Bronchial epithelial cell (primary cell): Measurements from ENCODE around the gene CARHSP1. TPM values are rescaled to one million over a fixed set of nuclear protein-coding genes. Genes with fewer than 3 reads are reported as not detected.
"Not testable (repeated sequence)": the region's sequence is repeated elsewhere in the genome, so short reads cannot be mapped to it uniquely, and the experiment has no call there.

Source experiments
- DNase-seq: peaks from one replicate; pipeline ENCODE4 v3.0.0-alpha.2; 2010; ENCODE audit warnings: low read depth
- FAIRE-seq: peaks from 2 replicates; lab custom pipeline; 2011; peaks lifted over from hg19 to GRCh38; lab: Jason Lieb, UNC
- H3K27me3 ChIP-seq: 2 replicates; pipeline ENCODE4 v1.5.1; 2011; ENCODE audit warnings: low read length; ENCODE audit not compliant: control insufficient read depth, insufficient read depth
- H3K36me3 ChIP-seq: 2 replicates; pipeline ENCODE4 v1.5.1; 2011; ENCODE audit warnings: low read length; ENCODE audit not compliant: control insufficient read depth, insufficient read depth
- H3K4me3 ChIP-seq: 2 replicates; pipeline ENCODE4 v1.5.1; 2011; ENCODE audit warnings: mild to moderate bottlenecking, low read depth, low read length, control low read depth
- total RNA-seq: library from RNA; depleted of rRNA; stranded (reverse); fragments of >200 nt; gene quantifications from 2 replicates; pipeline ENCODE4 v1.2.1, GENCODE V29; 2014
- TF ChIP-seq, protein P1 (sequence below): IDR thresholded peaks from 2 replicates; pipeline ENCODE4 v1.5.1; 2011; ENCODE audit warnings: mild to moderate bottlenecking, moderate library complexity, low read length, control low read depth, inconsistent platforms; ENCODE audit not compliant: insufficient read depth, severe bottlenecking

The CARHSP1 gene
- total RNA-seq, 1 donor from 2014 or later: 63.7 TPM

DNA sequence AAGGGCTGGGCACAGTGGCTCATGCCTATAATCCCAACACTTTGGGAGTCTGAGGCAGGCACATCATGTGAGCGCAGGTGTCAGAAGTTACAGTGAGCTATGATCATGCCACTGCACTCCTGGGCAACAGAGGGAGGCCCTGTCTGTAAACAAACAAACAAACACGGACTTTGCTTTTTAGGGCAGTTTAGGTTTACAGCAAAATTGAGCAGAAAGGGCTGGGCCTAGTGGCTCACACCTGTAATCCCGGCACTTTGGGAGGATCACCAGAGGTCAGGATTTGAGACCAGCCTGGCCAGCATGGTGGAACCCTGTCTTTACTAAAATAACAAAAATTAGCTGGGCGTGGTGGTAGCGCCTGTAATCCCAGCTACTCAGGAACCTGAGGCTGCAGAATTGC lies 3.3 kb upstream of the CARHSP1 start:
- no peaks in the 10 kb centered on the region for H3K27me3 ChIP-seq
- H3K36me3 ChIP-seq: no peaks in the 10 kb centered on the region
- H3K4me3 ChIP-seq: no peak overlapping the region
- DNase-seq (no peak), FAIRE-seq (no peak)
- TF ChIP-seq, protein P1, sequence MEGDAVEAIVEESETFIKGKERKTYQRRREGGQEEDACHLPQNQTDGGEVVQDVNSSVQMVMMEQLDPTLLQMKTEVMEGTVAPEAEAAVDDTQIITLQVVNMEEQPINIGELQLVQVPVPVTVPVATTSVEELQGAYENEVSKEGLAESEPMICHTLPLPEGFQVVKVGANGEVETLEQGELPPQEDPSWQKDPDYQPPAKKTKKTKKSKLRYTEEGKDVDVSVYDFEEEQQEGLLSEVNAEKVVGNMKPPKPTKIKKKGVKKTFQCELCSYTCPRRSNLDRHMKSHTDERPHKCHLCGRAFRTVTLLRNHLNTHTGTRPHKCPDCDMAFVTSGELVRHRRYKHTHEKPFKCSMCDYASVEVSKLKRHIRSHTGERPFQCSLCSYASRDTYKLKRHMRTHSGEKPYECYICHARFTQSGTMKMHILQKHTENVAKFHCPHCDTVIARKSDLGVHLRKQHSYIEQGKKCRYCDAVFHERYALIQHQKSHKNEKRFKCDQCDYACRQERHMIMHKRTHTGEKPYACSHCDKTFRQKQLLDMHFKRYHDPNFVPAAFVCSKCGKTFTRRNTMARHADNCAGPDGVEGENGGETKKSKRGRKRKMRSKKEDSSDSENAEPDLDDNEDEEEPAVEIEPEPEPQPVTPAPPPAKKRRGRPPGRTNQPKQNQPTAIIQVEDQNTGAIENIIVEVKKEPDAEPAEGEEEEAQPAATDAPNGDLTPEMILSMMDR: no peak

DNA sequence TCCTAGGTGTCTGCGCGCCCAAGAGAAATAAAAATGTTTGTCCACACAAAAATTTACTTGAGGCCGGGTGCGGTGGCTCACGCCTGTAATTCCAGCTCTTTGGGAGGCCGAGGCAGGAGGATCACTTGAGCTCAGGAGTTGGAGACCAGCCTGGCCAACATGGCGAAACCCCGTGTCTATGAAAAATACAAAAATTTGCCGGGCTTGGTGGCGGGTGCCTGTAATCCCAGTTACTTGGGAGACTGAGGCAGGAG lies 1.1 kb upstream of the CARHSP1 start:
- not testable (repeated sequence) for H3K4me3 ChIP-seq, H3K36me3 ChIP-seq, FAIRE-seq, DNase-seq, H3K27me3 ChIP-seq

DNA sequence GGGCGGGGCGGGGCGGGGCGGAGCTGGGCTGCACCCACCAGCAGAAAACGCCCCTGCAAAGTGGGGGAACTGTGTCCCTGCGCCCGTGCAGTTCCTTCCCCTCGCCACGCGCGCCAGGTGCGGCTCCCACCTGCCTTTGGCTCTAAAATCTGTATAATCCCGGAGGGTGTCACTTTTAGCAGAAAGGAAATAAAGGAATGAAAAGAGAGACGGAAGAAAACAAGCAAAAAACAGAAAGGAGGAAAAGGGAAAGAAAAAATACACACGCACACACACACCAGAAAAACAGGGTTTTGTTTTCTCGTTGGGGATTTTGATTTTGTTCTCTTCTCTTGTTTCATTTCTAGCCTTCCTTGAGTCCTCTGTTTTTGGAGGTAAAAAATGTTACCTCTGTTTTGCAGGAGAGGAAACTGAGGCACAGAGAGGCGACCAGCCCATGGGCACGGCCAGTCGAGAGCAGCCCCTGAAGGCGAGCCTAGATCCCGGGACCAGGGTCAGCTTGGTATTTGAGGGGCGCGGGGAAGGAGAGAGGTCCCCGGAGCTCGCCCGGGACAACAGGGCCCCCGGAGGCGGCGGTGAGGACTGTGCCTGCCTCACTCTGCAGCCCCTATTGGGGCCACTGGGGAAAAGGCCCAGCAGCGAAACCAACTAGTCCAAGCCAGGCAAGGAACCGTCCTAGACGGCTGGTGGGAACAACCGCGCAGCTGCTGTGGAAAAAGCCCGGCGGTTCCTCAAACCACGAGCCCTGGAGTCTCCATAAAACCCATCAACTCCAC lies 594 bp upstream of the CARHSP1 start:
- Histone ChIP-seq H3K27me3 (no peaks in the 10 kb centered on the region), H3K4me3 (peak overlapping the region; percentile 26), H3K36me3 (no peaks in the 10 kb centered on the region)
- TF ChIP-seq, protein P1: no peak
- FAIRE-seq: no peak
- no peak for DNase-seq

DNA sequence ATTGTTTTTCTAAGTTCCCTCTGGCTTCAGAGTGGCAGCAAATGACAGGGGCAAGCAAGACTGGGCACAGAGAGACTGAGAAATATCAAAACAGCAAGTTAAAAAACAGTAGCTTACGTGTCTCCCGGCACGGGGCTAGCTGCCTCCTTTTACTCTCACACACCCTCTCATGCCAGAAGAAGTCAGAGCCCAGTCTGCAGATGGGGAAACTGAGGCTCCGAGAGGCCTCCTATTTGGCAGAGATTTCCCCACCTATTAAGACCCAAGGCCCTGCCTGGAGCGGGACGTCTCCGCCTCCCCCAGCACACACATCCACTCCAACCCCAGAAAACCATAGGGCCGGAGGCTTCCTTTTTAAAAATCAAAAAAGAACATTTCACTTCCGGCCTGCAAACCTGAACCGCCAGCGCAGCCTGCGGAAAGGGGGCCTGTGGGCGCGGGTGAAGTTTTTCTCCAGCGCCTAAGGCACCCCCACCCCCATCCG lies 832 bp downstream of the CARHSP1 start:
- TF ChIP-seq, protein P1: no peak
- FAIRE-seq (no peak), DNase-seq (no peak)
- no peaks in the 10 kb centered on the region for H3K27me3 ChIP-seq
- H3K4me3 ChIP-seq: peak overlapping the region; percentile 51
- peaks cover 2% of the 10 kb centered on the region for H3K36me3 ChIP-seq

DNA sequence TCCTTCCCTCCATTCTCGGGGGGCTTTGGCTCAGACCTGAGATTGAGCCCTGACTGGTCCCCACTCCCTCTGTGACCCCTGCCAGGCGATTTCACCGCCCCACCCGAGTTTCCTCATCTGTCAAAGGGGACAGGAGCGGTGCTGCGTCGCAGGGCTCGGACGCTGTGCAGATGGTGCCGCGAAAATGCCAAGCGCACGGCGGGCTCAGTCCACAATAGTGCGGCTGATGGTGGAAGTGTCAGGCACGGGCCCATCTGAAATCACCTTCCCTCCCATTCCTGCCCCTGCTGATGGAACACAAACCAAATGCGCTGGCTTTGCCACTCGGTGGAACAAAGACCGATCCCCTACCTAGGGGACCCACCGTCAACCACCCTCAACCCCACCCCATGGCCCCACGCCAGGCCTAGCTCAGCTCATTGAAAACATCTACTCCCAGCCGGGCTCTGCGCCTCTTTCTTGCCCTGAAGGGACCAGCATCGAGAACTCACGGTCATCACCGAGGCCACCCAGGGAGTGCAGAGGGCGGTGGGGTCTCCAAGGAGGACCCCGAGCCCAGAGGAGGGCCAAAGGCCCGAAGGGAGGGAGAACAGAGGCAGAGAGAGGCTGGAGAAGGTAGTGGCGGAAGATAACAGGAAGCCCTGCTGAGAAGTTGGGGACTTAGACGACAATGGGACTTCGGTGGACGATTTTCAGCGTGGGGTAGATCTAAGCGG lies 1.4 kb downstream of the CARHSP1 start:
- peak overlapping the region; percentile 51 for H3K4me3 ChIP-seq
- H3K27me3 ChIP-seq: no peaks in the 10 kb centered on the region
- TF ChIP-seq, protein P1: no peak
- H3K36me3 ChIP-seq: peaks cover 2% of the 10 kb centered on the region
- no peak for DNase-seq
- no peak for FAIRE-seq

DNA sequence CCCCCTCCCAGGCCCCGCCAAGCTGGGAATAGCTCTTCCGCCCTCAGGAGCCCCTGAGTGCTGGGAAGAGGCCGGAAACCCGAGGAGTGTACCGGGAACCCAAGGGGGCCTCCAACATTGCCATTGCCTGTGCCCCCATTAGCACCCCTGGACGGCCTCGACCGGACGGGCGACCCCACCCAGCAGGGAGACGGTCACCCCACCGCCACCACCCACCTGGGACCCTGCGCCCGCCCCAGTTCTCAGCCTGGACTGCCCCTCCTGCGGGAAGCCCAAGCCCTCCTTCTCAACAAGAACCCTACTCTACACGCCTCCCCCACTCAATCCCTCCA lies 2.0 kb downstream of the CARHSP1 start:
- no peak for DNase-seq
- Histone ChIP-seq H3K36me3 (peaks cover 2% of the 10 kb centered on the region), H3K27me3 (no peaks in the 10 kb centered on the region), H3K4me3 (peak overlapping the region; percentile 51)
- no peak for FAIRE-seq
- TF ChIP-seq, protein P1: no peak
